HG02678 (cell line): ENCODE data around the gene ZSCAN5A.
"Not testable (repeated sequence)": the region's sequence is repeated elsewhere in the genome, so short reads cannot be mapped to it uniquely, and the experiment has no call there.

Experiments used
- ATAC-seq: cut with Tn5 transposase; IDR thresholded peaks from one replicate; pipeline ENCODE4 v1.9.1; 2021; ENCODE audit warnings: mild to moderate bottlenecking, moderate library complexity; ENCODE audit not compliant: unreplicated experiment

The ZSCAN5A gene, protein sequence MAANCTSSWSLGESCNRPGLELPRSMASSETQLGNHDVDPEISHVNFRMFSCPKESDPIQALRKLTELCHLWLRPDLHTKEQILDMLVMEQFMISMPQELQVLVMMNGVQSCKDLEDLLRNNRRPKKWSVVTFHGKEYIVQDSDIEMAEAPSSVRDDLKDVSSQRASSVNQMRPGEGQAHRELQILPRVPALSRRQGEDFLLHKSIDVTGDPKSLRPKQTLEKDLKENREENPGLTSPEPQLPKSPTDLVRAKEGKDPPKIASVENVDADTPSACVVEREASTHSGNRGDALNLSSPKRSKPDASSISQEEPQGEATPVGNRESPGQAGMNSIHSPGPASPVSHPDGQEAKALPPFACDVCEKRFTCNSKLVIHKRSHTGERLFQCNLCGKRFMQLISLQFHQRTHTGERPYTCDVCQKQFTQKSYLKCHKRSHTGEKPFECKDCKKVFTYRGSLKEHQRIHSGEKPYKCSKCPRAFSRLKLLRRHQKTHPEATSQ

DNA sequence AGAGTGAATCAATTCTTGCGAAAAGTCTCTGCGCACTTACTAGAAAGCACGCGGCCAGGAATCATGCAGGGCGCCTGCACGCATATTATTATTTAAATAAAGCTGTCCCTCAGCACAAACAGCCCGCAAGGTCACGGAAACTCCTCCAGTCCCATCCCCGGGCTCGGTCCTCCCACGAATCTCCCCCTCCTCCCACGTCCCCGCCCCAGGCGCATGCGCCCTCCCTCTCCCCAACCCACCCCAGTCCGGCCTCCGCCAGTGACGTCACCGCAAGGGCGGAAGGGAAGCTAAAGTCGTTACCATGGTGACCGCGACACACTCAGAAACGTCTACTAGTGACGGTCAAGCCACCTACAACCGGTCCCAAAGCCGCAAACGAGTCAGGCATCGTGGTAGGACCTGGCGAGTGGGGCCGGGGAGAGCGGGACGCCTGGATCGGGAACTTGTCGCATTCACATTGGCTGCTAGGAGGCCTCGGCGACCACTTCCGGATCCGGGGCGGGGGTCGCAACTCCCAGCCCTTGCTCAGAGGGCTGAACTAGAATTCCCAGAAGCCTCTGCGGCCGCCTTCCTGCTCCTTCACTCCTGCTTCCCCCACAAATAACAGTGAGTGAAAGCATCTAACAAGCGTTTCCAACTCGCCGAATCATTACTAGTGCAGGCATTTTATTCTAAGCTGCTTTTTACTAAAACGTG is at the start of gene ZSCAN5A:
TSS of gene ZSCAN5A (minus strand) at position 459 of the 696 bp plus-strand sequence. CDS start 89,793 bp downstream, outside the sequence.
- ATAC-seq, result peak; percentile 74

DNA sequence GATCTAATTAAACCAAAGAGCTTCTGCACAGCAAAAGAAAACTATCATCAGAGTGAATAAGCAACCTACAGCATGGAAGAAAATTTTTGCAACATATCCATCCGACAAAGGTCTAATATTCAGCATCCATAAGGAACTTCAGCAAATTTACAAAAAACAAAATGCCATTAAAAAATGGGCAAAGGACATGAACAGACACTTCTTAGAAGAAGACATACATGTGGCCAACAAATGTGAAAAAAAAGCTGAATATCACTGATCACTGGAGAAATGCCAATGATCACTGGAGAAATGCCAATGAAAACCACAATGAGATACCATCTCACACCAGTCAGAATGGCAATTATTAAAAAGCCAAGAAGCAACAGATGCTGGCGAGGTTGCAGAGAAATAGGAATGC is 46.2 kb upstream of the ZSCAN5A start:
- no peak for ATAC-seq

DNA sequence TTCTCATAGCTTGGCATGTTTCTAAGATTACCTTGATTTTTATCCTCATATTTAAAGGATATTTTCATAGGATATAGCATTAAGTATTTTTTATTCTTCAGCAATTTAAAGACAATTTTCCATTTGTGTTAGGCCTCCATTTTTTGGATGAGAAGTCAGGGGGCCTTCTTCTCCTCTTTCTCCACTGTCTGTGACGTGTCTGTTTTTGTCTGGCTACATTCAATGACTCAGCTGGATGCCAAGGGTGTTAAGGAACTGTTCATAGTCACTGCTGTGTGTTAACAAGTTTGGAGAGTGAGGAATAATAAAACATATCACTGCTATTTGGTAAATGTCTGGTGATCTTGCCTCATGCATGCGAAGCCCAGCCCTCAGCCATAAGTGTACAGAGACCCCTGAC is 42.3 kb upstream of the ZSCAN5A start:
- no peak for ATAC-seq

DNA sequence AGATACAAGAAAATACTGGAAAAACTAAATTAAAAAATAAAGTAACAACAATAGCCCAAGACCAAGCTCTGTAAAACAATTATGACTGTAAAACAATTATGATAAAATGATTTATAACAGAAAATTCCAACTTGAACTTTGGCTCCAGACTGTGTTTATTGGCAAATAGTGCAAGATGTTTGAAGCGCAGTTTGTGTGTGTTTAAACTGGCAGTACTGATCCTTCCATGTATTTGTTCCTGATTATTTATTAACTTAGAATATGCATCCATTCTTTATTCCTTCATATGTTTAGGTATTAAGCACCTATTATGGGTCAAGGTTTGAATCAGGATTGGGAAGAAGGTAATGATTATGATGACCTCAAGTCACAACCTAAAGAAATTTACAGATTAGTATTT is 40.9 kb upstream of the ZSCAN5A start:
- no peak for ATAC-seq

DNA sequence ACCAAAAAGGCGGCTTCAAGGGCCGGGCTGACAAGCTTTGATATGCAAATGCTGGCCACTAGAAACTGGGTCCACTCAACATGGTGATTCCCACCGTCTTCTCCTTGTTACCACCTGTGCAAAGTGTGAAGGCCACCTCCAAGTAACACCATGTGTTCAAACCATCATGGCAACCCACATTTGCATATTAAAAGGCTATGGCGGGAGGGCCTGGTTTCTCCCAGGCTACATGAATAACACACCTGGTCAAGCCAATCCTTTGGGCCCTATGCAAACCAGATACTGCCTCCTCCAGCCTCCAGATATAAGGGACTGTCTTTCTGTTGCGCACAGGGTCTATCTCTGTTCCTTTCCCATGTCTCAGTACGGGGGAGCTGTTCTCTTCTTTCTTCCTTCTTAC is 36.6 kb upstream of the ZSCAN5A start:
- ATAC-seq, result no peak

DNA sequence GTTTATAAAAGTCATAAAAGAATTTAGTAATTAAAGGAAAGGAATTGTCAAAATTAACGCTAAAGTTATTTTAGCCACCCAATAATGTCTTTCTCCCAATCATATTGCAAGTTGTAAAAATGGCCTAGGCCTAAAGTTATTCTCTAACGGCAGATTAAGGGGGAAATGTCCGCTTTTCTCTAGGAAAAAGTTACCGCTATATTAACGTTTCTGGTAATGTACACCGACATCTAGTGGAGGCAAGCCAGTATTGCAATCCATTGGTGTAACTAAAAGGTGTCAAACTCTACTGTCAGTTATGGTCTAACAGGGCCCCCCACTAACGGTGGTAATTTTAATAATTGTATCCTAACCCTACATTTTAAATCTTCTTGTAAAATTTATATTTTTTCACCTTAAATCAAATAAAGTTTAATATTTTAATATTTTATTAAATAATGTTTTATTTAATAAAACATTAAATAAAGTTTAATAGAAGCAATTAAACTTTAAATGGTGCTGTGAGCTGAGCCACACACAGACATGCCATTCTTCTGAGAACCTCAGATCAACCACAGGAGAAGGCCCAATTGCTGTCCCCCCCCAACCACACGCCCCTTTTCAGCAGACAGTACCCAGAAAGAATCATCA is 35.9 kb upstream of the ZSCAN5A start:
- ATAC-seq, result no peak

DNA sequence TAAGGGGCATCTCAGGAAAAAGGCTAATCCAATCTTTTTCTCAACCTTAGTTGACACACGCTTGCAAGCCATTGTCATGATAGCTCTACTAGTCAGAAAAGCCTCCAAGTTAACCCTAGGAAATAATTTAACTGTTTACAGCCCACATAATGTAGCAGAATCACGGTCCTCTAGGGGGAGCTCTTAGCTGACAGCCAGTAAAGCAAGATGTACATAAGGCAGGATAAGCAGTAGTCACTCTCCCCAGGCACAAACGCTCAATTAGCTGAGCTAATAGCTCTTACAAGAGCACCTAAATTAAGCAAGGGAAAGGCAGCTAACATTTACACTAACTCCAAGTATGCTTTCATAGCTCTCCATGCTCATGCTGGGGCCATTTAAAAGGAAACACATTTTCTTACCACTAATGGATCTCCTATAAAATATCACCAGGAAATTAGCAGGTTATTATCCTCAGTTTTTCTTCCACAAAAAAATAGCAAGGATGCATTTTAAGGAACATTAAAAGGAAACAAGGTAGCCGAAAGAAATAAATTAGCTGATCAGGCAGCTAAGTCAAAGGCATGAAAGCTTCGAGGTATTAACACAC is 33.7 kb upstream of the ZSCAN5A start:
- no peak for ATAC-seq

DNA sequence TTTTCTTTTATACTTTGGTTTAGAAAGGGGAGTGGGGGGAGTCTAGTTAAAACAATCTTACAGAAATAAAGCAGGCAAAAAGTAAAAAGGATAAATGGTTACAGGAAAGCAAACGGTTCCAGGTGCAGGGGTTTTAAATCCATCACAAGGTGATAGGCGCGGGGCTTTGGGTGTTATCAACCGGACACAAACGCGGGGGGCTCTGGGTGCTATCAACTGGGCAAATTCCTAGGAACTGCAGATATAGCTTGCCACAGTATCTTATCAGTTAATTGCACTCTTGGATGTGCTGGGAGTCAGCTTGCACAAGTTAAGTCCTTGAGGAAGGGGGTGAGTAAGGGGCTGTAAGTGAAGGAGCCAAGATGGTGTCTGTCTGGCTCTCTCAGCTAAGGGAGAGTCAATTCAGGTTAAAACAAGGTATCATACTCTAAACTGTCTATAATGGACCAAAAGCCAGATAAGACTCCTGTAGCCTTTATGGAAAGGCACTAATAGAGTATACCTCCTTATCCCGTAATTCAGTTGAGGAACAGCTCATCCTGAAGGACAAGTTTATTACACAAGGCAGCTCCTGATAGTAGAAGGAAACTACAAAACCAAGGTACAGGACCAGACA is 32.6 kb upstream of the ZSCAN5A start:
- no peak for ATAC-seq

DNA sequence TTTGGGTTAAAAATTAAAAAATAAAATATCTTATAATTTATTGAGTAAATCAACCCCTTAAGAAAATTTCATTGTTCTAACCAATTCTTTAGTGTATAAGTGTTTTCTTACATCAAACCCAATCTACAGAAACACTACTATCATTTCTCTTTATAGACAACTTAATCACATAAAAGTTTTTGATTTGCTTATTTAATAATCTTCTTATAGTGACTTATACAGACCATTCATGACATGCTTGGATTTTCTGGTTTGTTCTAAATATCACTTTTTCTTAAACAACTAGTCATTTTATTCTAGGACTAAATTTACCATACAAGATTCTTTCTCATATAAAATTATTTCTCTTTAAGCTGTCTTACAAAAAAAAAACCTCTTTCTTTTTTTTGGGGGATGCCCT is 27.3 kb upstream of the ZSCAN5A start:
- no peak for ATAC-seq

DNA sequence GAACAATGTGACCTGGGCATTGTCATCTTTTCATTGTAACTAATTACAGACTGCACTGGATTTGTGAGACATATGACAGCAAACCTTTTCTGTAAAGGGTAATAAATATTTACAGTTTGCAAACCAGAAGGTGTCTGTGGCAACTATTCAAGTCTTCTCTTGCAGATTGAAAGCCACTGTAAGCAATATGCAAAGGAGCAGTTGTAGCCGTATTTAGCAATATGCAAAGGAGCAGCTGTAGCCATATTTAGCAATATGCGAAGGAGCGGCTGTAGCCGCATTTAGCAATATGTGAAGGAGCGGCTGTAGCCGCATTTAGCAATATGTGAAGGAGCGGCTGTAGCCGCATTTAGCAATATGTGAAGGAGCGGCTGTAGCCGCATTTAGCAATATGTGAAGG is 24.4 kb upstream of the ZSCAN5A start:
- ATAC-seq, result not testable (repeated sequence)

DNA sequence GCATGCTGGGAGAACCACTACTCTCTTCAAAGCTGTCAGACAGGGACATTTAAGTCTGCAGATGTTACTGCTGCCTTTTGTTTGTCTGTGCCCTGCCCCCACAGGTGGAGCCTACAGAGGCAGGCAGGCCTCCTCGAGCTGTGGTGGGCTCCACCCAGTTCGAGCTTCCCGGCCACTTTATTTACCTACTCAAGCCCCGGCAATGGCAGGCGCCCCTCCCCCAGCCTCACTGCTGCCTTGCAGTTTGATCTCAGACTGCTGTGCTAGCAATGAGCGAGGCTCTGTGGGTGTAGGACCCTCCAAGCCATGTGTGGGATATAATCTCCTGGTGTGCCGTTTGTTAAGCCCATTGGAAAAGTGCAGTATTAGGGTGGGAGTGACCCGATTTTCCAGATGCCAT is 22.4 kb upstream of the ZSCAN5A start:
- not testable (repeated sequence) for ATAC-seq

DNA sequence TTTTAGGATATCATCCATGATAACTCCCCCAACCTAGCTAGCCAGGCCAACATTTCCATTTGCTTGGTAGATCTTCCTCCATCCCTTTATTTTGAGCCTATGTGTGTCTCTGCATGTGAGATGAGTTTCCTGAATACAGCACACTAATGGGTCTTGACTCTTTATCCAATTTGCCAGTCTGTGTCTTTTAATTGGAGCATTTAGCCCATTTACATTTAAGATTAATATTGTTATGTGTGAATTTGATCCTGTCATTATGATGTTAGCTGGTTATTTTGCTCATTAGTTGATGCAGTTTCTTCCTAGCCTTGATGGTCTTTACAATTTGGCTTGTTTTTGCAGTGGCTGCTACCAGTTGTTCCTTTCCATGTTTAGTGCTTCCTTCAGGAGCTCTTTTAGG is 20.7 kb upstream of the ZSCAN5A start:
- not testable (repeated sequence) for ATAC-seq

DNA sequence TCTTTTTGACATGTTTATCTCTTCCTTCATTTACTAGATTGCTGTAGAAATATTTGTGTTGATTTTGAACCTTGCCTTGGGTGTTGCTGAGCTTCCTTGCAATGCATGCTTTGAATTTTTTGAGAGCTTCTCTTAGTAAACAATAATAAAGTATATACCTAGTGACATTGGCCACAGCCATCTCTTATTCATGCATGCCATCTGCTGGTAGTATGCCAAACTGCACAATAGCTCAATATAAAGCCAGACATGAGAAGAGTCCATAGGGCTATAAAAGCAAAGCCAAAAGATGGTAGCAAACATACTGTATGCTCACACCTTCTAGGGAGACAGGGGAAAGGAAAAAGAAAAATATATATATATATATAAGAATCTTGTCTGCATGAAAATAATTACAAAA is 18.9 kb upstream of the ZSCAN5A start:
- ATAC-seq, result no peak

DNA sequence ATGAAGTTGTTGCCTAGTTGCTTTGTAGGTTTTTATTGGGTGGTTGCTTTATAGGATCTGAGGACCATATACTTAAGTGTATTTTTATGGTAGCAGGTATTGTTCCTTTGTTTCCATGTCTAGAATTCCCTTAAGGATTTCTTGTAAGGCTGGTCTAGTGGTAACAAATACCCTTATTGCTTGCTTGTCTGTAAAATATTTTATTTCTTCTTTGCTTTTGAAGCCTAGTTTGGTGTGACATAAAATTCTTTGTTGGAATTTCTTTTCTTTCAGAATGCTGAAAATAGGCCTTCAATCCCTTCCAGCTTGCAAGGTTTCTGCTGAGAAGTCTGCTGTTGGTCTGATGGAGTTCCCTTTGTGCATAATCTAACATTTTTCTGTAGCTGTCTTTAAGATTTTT is 18.1 kb upstream of the ZSCAN5A start:
- no peak for ATAC-seq

DNA sequence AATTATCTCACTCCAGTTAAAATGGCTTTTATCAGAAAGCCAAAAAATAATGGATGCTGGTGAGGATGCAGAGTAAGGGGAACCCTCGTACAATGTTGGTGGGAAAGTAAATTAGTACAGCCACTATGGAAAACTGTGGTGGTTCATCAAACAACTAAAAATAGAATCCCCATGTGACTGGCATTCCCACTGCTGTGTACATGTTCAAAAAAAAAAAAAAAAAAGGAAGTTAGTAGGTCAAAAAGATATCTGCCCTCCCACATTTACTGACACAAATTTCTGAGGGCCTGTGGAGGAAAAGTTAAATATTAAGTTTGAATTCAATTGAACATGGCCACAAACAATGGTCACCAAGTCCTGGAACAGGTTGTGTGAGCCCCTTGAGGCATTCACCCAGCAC is 9.8 kb upstream of the ZSCAN5A start:
- no peak for ATAC-seq

DNA sequence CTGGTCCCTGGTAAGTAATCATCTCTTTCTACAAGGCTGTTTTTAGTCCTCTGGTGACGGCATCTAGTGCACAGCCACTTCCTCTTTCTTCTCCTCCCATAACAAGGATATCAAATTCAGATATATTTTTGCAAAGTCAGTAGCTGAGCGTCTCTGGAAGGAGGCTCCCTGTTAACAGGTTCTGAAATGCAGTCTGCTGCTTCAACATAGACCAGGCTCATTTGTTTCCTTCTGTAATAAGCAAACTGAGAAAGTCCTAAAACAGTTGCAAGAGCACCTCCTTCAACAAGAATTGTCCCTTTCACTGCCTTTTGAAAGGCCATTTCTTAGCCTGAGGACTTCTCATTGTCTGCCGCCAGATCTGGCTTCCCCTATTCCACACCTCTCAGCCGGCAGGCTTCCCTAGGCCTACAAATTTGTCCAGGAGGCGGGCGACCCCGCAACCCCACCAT is 7.4 kb upstream of the ZSCAN5A start:
- ATAC-seq, result no peak

DNA sequence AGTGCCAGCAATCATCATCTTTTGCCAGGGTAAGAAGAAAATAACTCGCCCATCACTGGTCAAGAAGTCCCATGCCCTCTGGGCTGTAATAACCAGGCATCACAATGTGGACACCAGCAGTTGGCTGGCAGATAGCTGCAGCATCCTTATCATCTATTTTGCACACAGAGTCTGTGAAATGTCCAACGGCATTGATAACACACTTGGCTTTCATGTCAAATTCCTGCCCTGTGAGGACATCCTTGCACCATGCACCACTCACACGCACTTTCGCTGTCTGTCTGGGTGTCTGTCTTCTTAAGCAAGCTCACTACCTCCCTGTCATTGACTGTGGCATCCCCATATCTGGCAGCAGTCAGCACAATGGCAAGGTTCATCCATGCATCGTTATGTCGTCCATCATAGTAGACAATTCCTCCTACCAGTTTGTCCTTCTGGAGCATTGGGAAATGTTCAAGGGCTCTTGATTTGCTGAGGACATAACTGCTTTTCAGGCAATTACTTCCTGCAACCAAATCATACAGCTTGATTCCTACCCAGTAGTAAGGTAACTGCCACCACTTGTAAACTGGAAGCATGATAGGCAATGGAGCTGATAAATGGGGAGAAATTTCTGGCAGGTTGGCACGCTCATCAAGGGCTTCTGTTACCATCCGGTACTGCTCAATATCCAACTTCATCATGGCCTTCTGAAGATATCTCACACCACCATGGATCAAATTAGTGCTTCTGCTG is 6.8 kb upstream of the ZSCAN5A start:
- no peak for ATAC-seq

DNA sequence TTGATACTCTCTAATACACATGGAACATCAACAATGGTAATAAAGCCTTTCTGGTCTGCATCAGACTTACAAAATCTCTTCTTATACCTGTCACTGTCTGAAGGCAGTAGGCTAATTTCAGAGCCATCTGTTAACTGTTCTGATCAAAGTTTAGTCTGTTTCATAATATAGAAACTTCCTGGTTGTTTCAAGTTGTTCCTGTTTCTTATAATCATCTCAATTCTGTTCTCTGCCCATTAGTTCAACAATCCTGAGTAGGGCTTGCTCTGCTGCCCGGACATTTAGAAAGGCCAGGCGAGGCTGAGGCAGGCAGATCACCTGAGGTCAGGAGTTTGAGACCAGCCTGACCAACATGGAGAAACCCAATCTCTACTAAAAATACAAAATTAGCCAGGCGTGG is 5.4 kb upstream of the ZSCAN5A start:
- ATAC-seq, result no peak

DNA sequence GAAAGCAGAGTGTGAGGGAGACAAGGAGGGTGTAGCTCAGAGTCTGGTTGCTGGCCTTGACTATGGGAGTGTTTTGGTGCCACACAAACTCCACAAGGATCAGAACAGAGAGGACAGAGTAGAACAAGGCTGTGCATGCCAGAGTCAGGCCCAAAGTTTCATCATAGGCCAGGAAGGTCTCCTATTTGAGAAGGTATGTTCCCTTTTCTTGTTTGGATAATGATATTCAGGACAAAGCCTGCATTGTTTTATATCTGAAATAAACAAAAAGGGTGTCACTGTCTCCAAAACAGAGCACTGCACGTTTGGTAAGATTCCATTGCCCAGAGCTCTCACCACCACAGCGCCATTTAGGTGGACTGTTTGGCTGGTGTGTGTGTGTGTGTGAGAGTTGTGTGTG is 3.1 kb upstream of the ZSCAN5A start:
- no peak for ATAC-seq

DNA sequence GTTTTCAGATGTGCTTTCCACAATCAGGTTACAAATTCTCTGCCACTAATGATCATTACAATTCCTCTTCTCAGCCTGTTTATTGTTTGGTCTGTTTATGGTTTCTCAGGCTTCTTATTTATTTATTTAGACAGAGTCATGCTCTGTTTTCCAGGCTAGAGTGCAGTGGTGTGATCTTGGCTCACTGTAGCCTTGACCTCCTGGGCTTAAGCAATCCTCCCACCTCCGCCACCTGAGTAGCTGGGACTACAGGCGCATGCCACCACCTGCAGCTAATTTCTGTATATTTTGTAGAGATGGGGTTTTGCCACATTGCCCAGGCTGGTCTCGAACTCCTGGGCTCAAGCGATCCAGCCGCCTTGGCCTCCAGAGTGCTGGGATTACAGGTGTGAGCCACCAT is 2.1 kb upstream of the ZSCAN5A start:
- no peak for ATAC-seq
